ENCODE results near the gene MYL9. TPM values are rescaled to one million over a fixed set of nuclear protein-coding genes. Genes with fewer than 3 reads are reported as not detected.

Gene MYL9
- polyA plus RNA-seq, 1 of the 3 experiments (the other 2 are of a cell fraction): not detected

DNA sequence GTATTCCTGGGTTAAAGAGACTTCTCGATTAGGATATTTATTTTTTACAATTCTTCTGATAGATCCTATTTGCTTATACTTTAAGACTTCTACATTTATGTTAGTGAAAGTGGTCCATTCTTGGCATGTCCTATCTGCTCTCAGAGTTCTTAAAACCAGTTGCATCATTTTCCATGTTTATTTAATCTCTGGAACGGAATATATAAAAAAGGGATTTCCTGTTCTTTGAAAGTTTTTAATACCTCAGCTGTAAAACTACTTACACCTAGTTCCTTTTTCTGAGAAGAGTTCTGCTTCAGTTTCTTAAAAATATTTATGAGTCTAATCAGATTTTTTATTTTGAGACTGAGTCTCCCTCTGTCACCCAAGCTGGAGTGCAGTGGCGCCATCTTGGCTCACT lies 18.0 kb upstream of the MYL9 start:
- peaks cover 46% of the 10 kb centered on the region for H4K20me1 ChIP-seq (ENCODE audit: insufficient read depth)
- H3F3A ChIP-seq (replicated peaks; ENCODE audit: insufficient read depth): peaks cover 21% of the 10 kb centered on the region
- no peak overlapping the region for H3K9ac ChIP-seq
- WGBS (ENCODE audit: low lambda C conversion rate): 90% methylated on average over 3 of the region's 3 CpGs
- no peaks in the 10 kb centered on the region for H3K27me3 ChIP-seq (ENCODE audit: insufficient read depth)
- H3K4me3 ChIP-seq (ENCODE audit: low read depth in 2 of 2, low read length in 1 of 2): no peak overlapping the region
- H3K4me2 ChIP-seq: no peak overlapping the region
- peaks cover 41 to 58% of the 10 kb centered on the region in 2 experiments for H3K36me3 ChIP-seq (replicated peaks in 1 of 2; ENCODE audit: control insufficient read depth in 1 of 2, insufficient read depth in 2 of 2, low read length in 1 of 2)
- POLR2A ChIA-PET: no interaction called here
- H3K27ac ChIP-seq (ENCODE audit: low read depth in 2 of 2, low read length in 1 of 2): no peak overlapping the region
- peaks cover 60% of the 10 kb centered on the region for H3K79me2 ChIP-seq (ENCODE audit: insufficient read depth)
- peaks cover 0 to 22% of the 10 kb centered on the region in 2 experiments; a peak in 2 of 4 replicates for H3K4me1 ChIP-seq (ENCODE audit: control insufficient read depth in 1 of 2, insufficient read depth in 2 of 2, low read depth in 1 of 2, low read length in 1 of 2)
- CTCF ChIA-PET: no interaction called here
- no peak overlapping the region for H2AFZ ChIP-seq (ENCODE audit: low read depth)
- DNase-seq: no peak
- no peaks in the 10 kb centered on the region for H3K9me2 ChIP-seq
- TF ChIP-seq, protein P1, sequence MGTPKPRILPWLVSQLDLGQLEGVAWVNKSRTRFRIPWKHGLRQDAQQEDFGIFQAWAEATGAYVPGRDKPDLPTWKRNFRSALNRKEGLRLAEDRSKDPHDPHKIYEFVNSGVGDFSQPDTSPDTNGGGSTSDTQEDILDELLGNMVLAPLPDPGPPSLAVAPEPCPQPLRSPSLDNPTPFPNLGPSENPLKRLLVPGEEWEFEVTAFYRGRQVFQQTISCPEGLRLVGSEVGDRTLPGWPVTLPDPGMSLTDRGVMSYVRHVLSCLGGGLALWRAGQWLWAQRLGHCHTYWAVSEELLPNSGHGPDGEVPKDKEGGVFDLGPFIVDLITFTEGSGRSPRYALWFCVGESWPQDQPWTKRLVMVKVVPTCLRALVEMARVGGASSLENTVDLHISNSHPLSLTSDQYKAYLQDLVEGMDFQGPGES (IDR thresholded peaks at IDR 0.05; ENCODE audit: low read depth, low read length): no peak
- TF ChIP-seq, protein P2, sequence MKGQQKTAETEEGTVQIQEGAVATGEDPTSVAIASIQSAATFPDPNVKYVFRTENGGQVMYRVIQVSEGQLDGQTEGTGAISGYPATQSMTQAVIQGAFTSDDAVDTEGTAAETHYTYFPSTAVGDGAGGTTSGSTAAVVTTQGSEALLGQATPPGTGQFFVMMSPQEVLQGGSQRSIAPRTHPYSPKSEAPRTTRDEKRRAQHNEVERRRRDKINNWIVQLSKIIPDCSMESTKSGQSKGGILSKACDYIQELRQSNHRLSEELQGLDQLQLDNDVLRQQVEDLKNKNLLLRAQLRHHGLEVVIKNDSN (IDR thresholded peaks at IDR 0.05; ENCODE audit: borderline replicate concordance, low read depth): no peak
- TF ChIP-seq RFX5 (IDR thresholded peaks at IDR 0.05; ENCODE audit: low read length) (no peak), TCF12 (IDR thresholded peaks at IDR 0.05) (no peak), FOXM1 (IDR thresholded peaks at IDR 0.05; ENCODE audit: low read depth) (no peak), FOSL2 (IDR thresholded peaks at IDR 0.05; ENCODE audit: borderline replicate concordance, low read depth) (no peak), NRF1 (IDR thresholded peaks at IDR 0.05; ENCODE audit: low read depth, low read length) (no peak), GATA2 (CRISPR knock-in tag; IDR thresholded peaks at IDR 0.05) (no peak), YY1 (IDR thresholded peaks at IDR 0.05; ENCODE audit: low read depth) (no peak), SMC3 (IDR thresholded peaks at IDR 0.05; ENCODE audit: low read depth, low read length) (no peak), SIN3A (IDR thresholded peaks at IDR 0.05; ENCODE audit: borderline replicate concordance, low read depth, low read length) (no peak), NFIC (IDR thresholded peaks at IDR 0.05; ENCODE audit: borderline replicate concordance) (no peak)
- TF ChIP-seq, protein P3, sequence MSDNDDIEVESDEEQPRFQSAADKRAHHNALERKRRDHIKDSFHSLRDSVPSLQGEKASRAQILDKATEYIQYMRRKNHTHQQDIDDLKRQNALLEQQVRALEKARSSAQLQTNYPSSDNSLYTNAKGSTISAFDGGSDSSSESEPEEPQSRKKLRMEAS (IDR thresholded peaks at IDR 0.05; ENCODE audit: low read depth): no peak
- TF ChIP-seq, protein P4, sequence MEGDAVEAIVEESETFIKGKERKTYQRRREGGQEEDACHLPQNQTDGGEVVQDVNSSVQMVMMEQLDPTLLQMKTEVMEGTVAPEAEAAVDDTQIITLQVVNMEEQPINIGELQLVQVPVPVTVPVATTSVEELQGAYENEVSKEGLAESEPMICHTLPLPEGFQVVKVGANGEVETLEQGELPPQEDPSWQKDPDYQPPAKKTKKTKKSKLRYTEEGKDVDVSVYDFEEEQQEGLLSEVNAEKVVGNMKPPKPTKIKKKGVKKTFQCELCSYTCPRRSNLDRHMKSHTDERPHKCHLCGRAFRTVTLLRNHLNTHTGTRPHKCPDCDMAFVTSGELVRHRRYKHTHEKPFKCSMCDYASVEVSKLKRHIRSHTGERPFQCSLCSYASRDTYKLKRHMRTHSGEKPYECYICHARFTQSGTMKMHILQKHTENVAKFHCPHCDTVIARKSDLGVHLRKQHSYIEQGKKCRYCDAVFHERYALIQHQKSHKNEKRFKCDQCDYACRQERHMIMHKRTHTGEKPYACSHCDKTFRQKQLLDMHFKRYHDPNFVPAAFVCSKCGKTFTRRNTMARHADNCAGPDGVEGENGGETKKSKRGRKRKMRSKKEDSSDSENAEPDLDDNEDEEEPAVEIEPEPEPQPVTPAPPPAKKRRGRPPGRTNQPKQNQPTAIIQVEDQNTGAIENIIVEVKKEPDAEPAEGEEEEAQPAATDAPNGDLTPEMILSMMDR (IDR thresholded peaks at IDR 0.05): no peak
- no peaks in the 10 kb centered on the region for H3K9me3 ChIP-seq

Measured in SK-N-SH (cell line).